Naive B cell (primary cell): ENCODE measurements around the gene RBBP9. TPM values are rescaled to one million over a fixed set of nuclear protein-coding genes. Genes with fewer than 3 reads are reported as not detected.
"Not testable (repeated sequence)": the region's sequence is repeated elsewhere in the genome, so short reads cannot be mapped to it uniquely, and the experiment has no call there.

Experiments
- ATAC-seq, 2 donors: fragments of 150-1000 bp; cut with Tn5 transposase; 2 replicates each; pipeline ENCODE4 v1.10.0; 2021; ENCODE audit warnings: low read depth in 2 of 2, mild to moderate bottlenecking in 2 of 2, moderate library complexity in 2 of 2
- DNase-seq: peaks from one replicate; pipeline ENCODE4 v3.0.0; 2022
- H3K27ac Mint-ChIP-seq, 6 donors: one replicate each; pipeline ENCODE4 v1.8.0; 2020 to 2022; ENCODE audit warnings: mild to moderate bottlenecking in 6 of 6, mixed read lengths in 6 of 6, moderate library complexity in 5 of 6, inconsistent platforms in 2 of 6
- H3K27me3 Mint-ChIP-seq, 3 donors: one replicate each; pipeline ENCODE4 v1.8.0; 2021 to 2022; ENCODE audit warnings: mixed read lengths in 3 of 3, mild to moderate bottlenecking in 1 of 3
- H3K36me3 Mint-ChIP-seq, 2 donors: one replicate each; pipeline ENCODE4 v1.8.0; 2020 to 2022; ENCODE audit warnings: mixed read lengths in 2 of 2, inconsistent platforms in 1 of 2, mild to moderate bottlenecking in 1 of 2
- H3K4me1 Mint-ChIP-seq, 3 donors: one replicate each; pipeline ENCODE4 v1.8.0; 2020 to 2022; ENCODE audit warnings: mixed read lengths in 3 of 3, inconsistent platforms in 1 of 3, mild to moderate bottlenecking in 1 of 3, moderate library complexity in 1 of 3
- H3K4me3 Mint-ChIP-seq, 8 donors: one replicate each; pipeline ENCODE4 v1.8.0; 2020 to 2022; ENCODE audit warnings: mild to moderate bottlenecking in 8 of 8, mixed read lengths in 8 of 8, moderate library complexity in 8 of 8, inconsistent platforms in 2 of 8
- H3K9me3 Mint-ChIP-seq, 7 donors: one replicate each; pipeline ENCODE4 v1.8.0; 2020 to 2022; ENCODE audit warnings: mixed read lengths in 7 of 7, mild to moderate bottlenecking in 5 of 7, inconsistent platforms in 2 of 7, moderate library complexity in 1 of 7
- polyA plus RNA-seq, 6 donors: library from polyadenylated mRNA; unstranded; fragments of 300-500 nt; fragmentation: Illumina TruSeq; gene quantifications; one replicate each; pipeline ENCODE4 v1.2.3, GENCODE V29; 2021; ENCODE audit warnings: low read depth in 6 of 6

Gene RBBP9
- polyA plus RNA-seq: 10 to 100 TPM in 2 of 6 donors, 1 to 10 TPM in 4; 7.7 to 11.9 (median 10.0) TPM

GRCh38 chr20:18496740-18497592, at the start of gene RBBP9:
TSS of gene RBBP9 (minus strand) at chr20:18497225. CDS start at chr20:18497167, 58 bp downstream.
- no peaks in the 10 kb centered on the region for H3K9me3 Mint-ChIP-seq
- peaks cover 9 to 11% (median 10%) of the 10 kb centered on the region in 3 donors for H3K4me1 Mint-ChIP-seq
- peak; percentile 74 for DNase-seq
- ATAC-seq: peak; percentile 95 to 97
- peaks cover 2 to 9% (median 5%) of the 10 kb centered on the region in 3 donors for H3K27me3 Mint-ChIP-seq
- peak within 1 kb of the TSS; percentile 93 to 99 (median 97) for H3K4me3 Mint-ChIP-seq
- H3K36me3 Mint-ChIP-seq: peaks cover 5 to 10% of the 10 kb centered on the region in 2 donors
- H3K27ac Mint-ChIP-seq: peak within 1 kb of the TSS; percentile 90 to 97 (median 95)

GRCh38 chr20:18545566-18545965, 48.5 kb upstream of the RBBP9 start:
- peaks cover 30 to 39% of the 10 kb centered on the region in 2 donors for H3K36me3 Mint-ChIP-seq
- DNase-seq: no peak
- H3K27me3 Mint-ChIP-seq: no peaks in the 10 kb centered on the region
- ATAC-seq: no peak
- no peaks in the 10 kb centered on the region for H3K4me1 Mint-ChIP-seq
- no peak overlapping the region for H3K4me3 Mint-ChIP-seq
- no peaks in the 10 kb centered on the region for H3K9me3 Mint-ChIP-seq
- peak overlapping the region in 2 of 6 donors; percentile 12 to 15 for H3K27ac Mint-ChIP-seq

GRCh38 chr20:18543932-18544331, 46.9 kb upstream of the RBBP9 start:
- H3K36me3 Mint-ChIP-seq: peaks cover 38 to 47% of the 10 kb centered on the region in 2 donors
- DNase-seq (no peak), ATAC-seq (no peak)
- peaks cover 0 to 3% (median 0%) of the 10 kb centered on the region in 3 donors for H3K4me1 Mint-ChIP-seq
- peak overlapping the region in 1 of 6 donors; percentile 30 for H3K27ac Mint-ChIP-seq
- no peaks in the 10 kb centered on the region for H3K27me3 Mint-ChIP-seq
- no peaks in the 10 kb centered on the region for H3K9me3 Mint-ChIP-seq
- H3K4me3 Mint-ChIP-seq: no peak overlapping the region

GRCh38 chr20:18543216-18543615, 46.2 kb upstream of the RBBP9 start:
- DNase-seq: no peak
- no peak overlapping the region for H3K4me3 Mint-ChIP-seq
- no peaks in the 10 kb centered on the region for H3K9me3 Mint-ChIP-seq
- H3K4me1 Mint-ChIP-seq: peaks cover 0 to 3% (median 0%) of the 10 kb centered on the region in 3 donors
- H3K27me3 Mint-ChIP-seq: no peaks in the 10 kb centered on the region
- no peak for ATAC-seq
- H3K27ac Mint-ChIP-seq: no peak overlapping the region
- H3K36me3 Mint-ChIP-seq: peaks cover 34 to 41% of the 10 kb centered on the region in 2 donors

GRCh38 chr20:18541741-18542140, 44.7 kb upstream of the RBBP9 start:
- peaks cover 40 to 46% of the 10 kb centered on the region in 2 donors for H3K36me3 Mint-ChIP-seq

GRCh38 chr20:18537651-18538050, 40.6 kb upstream of the RBBP9 start:
- Mint-ChIP-seq H3K27ac (no peak overlapping the region), H3K4me3 (no peak overlapping the region), H3K36me3 (peaks cover 25 to 34% of the 10 kb centered on the region in 2 donors), H3K9me3 (peaks cover 0 to 2% (median 0%) of the 10 kb centered on the region in 7 donors), H3K27me3 (no peaks in the 10 kb centered on the region), H3K4me1 (peaks cover 0 to 3% (median 0%) of the 10 kb centered on the region in 3 donors)
- DNase-seq (no peak), ATAC-seq (no peak)

More at GRCh38 chr20:18541741-18542140, 44.7 kb upstream of the RBBP9 start:
- peaks cover 0 to 1% (median 0%) of the 10 kb centered on the region in 7 donors for H3K9me3 Mint-ChIP-seq
- H3K4me3 Mint-ChIP-seq: no peak overlapping the region
- no peaks in the 10 kb centered on the region for H3K27me3 Mint-ChIP-seq
- no peak overlapping the region for H3K27ac Mint-ChIP-seq
- ATAC-seq: no peak
- peaks cover 0 to 3% (median 0%) of the 10 kb centered on the region in 3 donors for H3K4me1 Mint-ChIP-seq
- DNase-seq: no peak

GRCh38 chr20:18533978-18534644, 37.1 kb upstream of the RBBP9 start:
- Mint-ChIP-seq H3K27ac (no peak overlapping the region), H3K36me3 (peaks cover 24 to 38% of the 10 kb centered on the region in 2 donors), H3K4me1 (no peaks in the 10 kb centered on the region), H3K9me3 (peaks cover 0 to 2% (median 0%) of the 10 kb centered on the region in 7 donors), H3K4me3 (no peak overlapping the region), H3K27me3 (no peaks in the 10 kb centered on the region)
- DNase-seq (no peak), ATAC-seq (no peak)

GRCh38 chr20:18533491-18533890, 36.5 kb upstream of the RBBP9 start:
- H3K36me3 Mint-ChIP-seq: peaks cover 30 to 42% of the 10 kb centered on the region in 2 donors
- peaks cover 0 to 2% (median 0%) of the 10 kb centered on the region in 7 donors for H3K9me3 Mint-ChIP-seq
- H3K4me1 Mint-ChIP-seq: no peaks in the 10 kb centered on the region
- H3K4me3 Mint-ChIP-seq: no peak overlapping the region
- ATAC-seq: no peak
- peak overlapping the region in 2 of 6 donors; percentile 53 to 57 for H3K27ac Mint-ChIP-seq
- DNase-seq: no peak
- no peaks in the 10 kb centered on the region for H3K27me3 Mint-ChIP-seq

- no peaks in the 10 kb centered on the region for H3K4me1 Mint-ChIP-seq
- no peaks in the 10 kb centered on the region for H3K27me3 Mint-ChIP-seq
- H3K4me3 Mint-ChIP-seq: no peak overlapping the region
- DNase-seq: no peak
- peaks cover 0 to 2% (median 0%) of the 10 kb centered on the region in 7 donors for H3K9me3 Mint-ChIP-seq
- H3K27ac Mint-ChIP-seq: no peak overlapping the region
- peaks cover 36 to 40% of the 10 kb centered on the region in 2 donors for H3K36me3 Mint-ChIP-seq
- no peak for ATAC-seq
These were observed 35.6 kb upstream of the RBBP9 start for GRCh38 chr20:18532626-18533025.

- ATAC-seq (no peak), DNase-seq (no peak)
- Mint-ChIP-seq H3K36me3 (peaks cover 34 to 50% of the 10 kb centered on the region in 2 donors), H3K4me3 (no peak overlapping the region), H3K27me3 (no peaks in the 10 kb centered on the region), H3K27ac (no peak overlapping the region), H3K9me3 (no peaks in the 10 kb centered on the region), H3K4me1 (no peaks in the 10 kb centered on the region)
These were observed 32.0 kb upstream of the RBBP9 start for GRCh38 chr20:18529041-18529440.

GRCh38 chr20:18527836-18528235, 30.8 kb upstream of the RBBP9 start:
- peak overlapping the region in 1 of 6 donors; percentile 21 for H3K27ac Mint-ChIP-seq
- no peak for ATAC-seq
- H3K27me3 Mint-ChIP-seq: no peaks in the 10 kb centered on the region
- H3K9me3 Mint-ChIP-seq: no peaks in the 10 kb centered on the region
- DNase-seq: no peak
- peaks cover 34 to 52% of the 10 kb centered on the region in 2 donors for H3K36me3 Mint-ChIP-seq
- H3K4me1 Mint-ChIP-seq: no peaks in the 10 kb centered on the region
- H3K4me3 Mint-ChIP-seq: no peak overlapping the region

GRCh38 chr20:18527339-18527738, 30.3 kb upstream of the RBBP9 start:
- no peaks in the 10 kb centered on the region for H3K4me1 Mint-ChIP-seq
- peaks cover 29 to 52% of the 10 kb centered on the region in 2 donors for H3K36me3 Mint-ChIP-seq
- no peaks in the 10 kb centered on the region for H3K27me3 Mint-ChIP-seq
- no peak overlapping the region for H3K4me3 Mint-ChIP-seq
- H3K9me3 Mint-ChIP-seq: no peaks in the 10 kb centered on the region
- peak overlapping the region in 2 of 6 donors; percentile 21 to 84 for H3K27ac Mint-ChIP-seq
- DNase-seq (no peak), ATAC-seq (no peak)

GRCh38 chr20:18526761-18527160, 29.7 kb upstream of the RBBP9 start:
- peaks cover 25 to 52% of the 10 kb centered on the region in 2 donors for H3K36me3 Mint-ChIP-seq
- ATAC-seq: not testable (repeated sequence)

More at GRCh38 chr20:18526761-18527160, 29.7 kb upstream of the RBBP9 start:
- DNase-seq, H3K4me1 Mint-ChIP-seq, H3K27me3 Mint-ChIP-seq, H3K4me3 Mint-ChIP-seq, H3K27ac Mint-ChIP-seq, H3K9me3 Mint-ChIP-seq: not testable (repeated sequence)
